HEK293 (cell line): Measurements from ENCODE around the gene CNOT8.

Experiments used
- CTCF ChIA-PET: fragments of 350-600 bp; formaldehyde crosslinking; extraction: SDS; loops from one replicate; lab custom pipeline; 2021; ENCODE audit warnings: antibody characterized with exemption; lab: Yijun Ruan, JAX
- POLR2A ChIA-PET: fragments of 300-600 bp; formaldehyde crosslinking; extraction: SDS; loops from one replicate; lab custom pipeline; 2020; ENCODE audit warnings: antibody characterized with exemption, inconsistent platforms; lab: Yijun Ruan, JAX
- H3K27ac ChIP-seq: fragments of 200-500 bp; sonication (Bioruptor generic); 2 replicates; pipeline ENCODE4 v1.5.1; 2014; ENCODE audit warnings: low read depth, low read length, control low read depth, inconsistent platforms; ENCODE audit errors: extremely low read depth
- H3K36me3 ChIP-seq, 2 experiments: fragments of 200-500 bp in 1 of 2; sonication (Bioruptor generic) in 1 of 2; 1 replicate in 1 of 2; 2 replicates in 1 of 2; pipeline ENCODE4 v1.5.1; 2014 to 2017; ENCODE audit warnings: inconsistent platforms in 2 of 2, low read length in 2 of 2; ENCODE audit not compliant: control insufficient read depth in 2 of 2, insufficient read depth in 1 of 2
- H3K4me1 ChIP-seq: fragments of 200-500 bp; sonication (Bioruptor generic); 2 replicates; pipeline ENCODE4 v1.5.1; 2014; ENCODE audit warnings: mild to moderate bottlenecking, low read length, inconsistent platforms; ENCODE audit not compliant: control insufficient read depth, insufficient read depth
- H3K4me3 ChIP-seq: 2 replicates; pipeline ENCODE4 v1.5.1; 2011; ENCODE audit warnings: low read depth, mild to moderate bottlenecking, control low read depth, low read length, moderate library complexity
- H3K9me3 ChIP-seq: fragments of 200-500 bp; sonication (Bioruptor generic); 2 replicates; pipeline ENCODE4 v1.5.1; 2014; ENCODE audit warnings: low read depth, low read length, inconsistent platforms; ENCODE audit not compliant: control insufficient read depth, insufficient read depth
- AEBP2 ChIP-seq: fragments of 450-650 bp; formaldehyde crosslinking; IDR thresholded peaks from 2 replicates; pipeline ENCODE4 v1.5.1; 2016; ENCODE audit warnings: missing biosample characterization, missing genetic modification characterization, borderline replicate concordance
- CTCF ChIP-seq: fragments of 450-650 bp; formaldehyde crosslinking; IDR thresholded peaks from 2 replicates; pipeline ENCODE4 v1.5.1; 2016; ENCODE audit warnings: missing biosample characterization, missing genetic modification characterization
- FEZF1 ChIP-seq: fragments of 450-650 bp; formaldehyde crosslinking; IDR thresholded peaks from 2 replicates; pipeline ENCODE4 v1.5.1; 2016; ENCODE audit warnings: missing biosample characterization, missing genetic modification characterization
- KLF1 ChIP-seq: fragments of 450-650 bp; formaldehyde crosslinking; IDR thresholded peaks from 2 replicates; pipeline ENCODE4 v1.5.1; 2016; ENCODE audit warnings: missing biosample characterization, missing genetic modification characterization
- PRDM1 ChIP-seq: fragments of 450-650 bp; formaldehyde crosslinking; IDR thresholded peaks from 2 replicates; pipeline ENCODE4; 2016; ENCODE audit warnings: missing biosample characterization, missing genetic modification characterization
- REST ChIP-seq: fragments of 450-650 bp; formaldehyde crosslinking; IDR thresholded peaks from 2 replicates; pipeline ENCODE4 v1.5.1; 2016; ENCODE audit warnings: missing biosample characterization, missing genetic modification characterization
- SP2 ChIP-seq: fragments of 450-650 bp; formaldehyde crosslinking; IDR thresholded peaks from 2 replicates; pipeline ENCODE4 v1.5.1; 2016; ENCODE audit warnings: missing biosample characterization, missing genetic modification characterization
- ZBTB17 ChIP-seq: fragments of 450-650 bp; formaldehyde crosslinking; IDR thresholded peaks from 2 replicates; pipeline ENCODE4 v1.5.1; 2016; ENCODE audit warnings: missing biosample characterization, missing genetic modification characterization
- ZFHX2 ChIP-seq: fragments of 450-650 bp; formaldehyde crosslinking; conservative IDR thresholded peaks from 2 replicates; pipeline ENCODE4 v1.5.1; 2016; ENCODE audit warnings: missing biosample characterization, missing genetic modification characterization
- ZNF114 ChIP-seq: fragments of 450-650 bp; formaldehyde crosslinking; IDR thresholded peaks from 2 replicates; pipeline ENCODE4 v1.5.0; 2017; ENCODE audit warnings: missing biosample characterization, missing genetic modification characterization
- ZNF16 ChIP-seq: fragments of 450-650 bp; formaldehyde crosslinking; IDR thresholded peaks from 2 replicates; pipeline ENCODE4 v1.5.1; 2016; ENCODE audit warnings: low read depth, missing biosample characterization, missing genetic modification characterization
- ZNF2 ChIP-seq: fragments of 450-650 bp; formaldehyde crosslinking; IDR thresholded peaks from 2 replicates; pipeline ENCODE4 v1.5.1; 2016; ENCODE audit warnings: missing biosample characterization, missing genetic modification characterization
- ZNF350 ChIP-seq: fragments of 450-650 bp; formaldehyde crosslinking; IDR thresholded peaks from 2 replicates; pipeline ENCODE4 v1.5.0; 2017; ENCODE audit warnings: missing biosample characterization, mild to moderate bottlenecking, missing genetic modification characterization
- ZNF514 ChIP-seq: fragments of 450-650 bp; formaldehyde crosslinking; IDR thresholded peaks from 2 replicates; pipeline ENCODE4 v1.5.1; 2016; ENCODE audit warnings: missing biosample characterization, missing genetic modification characterization
- ZNF521 ChIP-seq: fragments of 450-650 bp; formaldehyde crosslinking; IDR thresholded peaks from 2 replicates; pipeline ENCODE4 v1.5.1; 2017; ENCODE audit warnings: missing biosample characterization, mild to moderate bottlenecking, missing genetic modification characterization
- ZNF548 ChIP-seq: fragments of 450-650 bp; formaldehyde crosslinking; IDR thresholded peaks from 2 replicates; pipeline ENCODE4 v1.5.1; 2016; ENCODE audit warnings: missing biosample characterization, missing genetic modification characterization
- ZNF624 ChIP-seq: fragments of 450-650 bp; formaldehyde crosslinking; IDR thresholded peaks from 2 replicates; pipeline ENCODE4 v1.5.1; 2017; ENCODE audit warnings: missing biosample characterization, missing genetic modification characterization
- ZNF626 ChIP-seq: fragments of 450-650 bp; sonication (Bioruptor Pico); formaldehyde crosslinking; IDR thresholded peaks from 2 replicates; pipeline ENCODE4 v1.5.1; 2018; ENCODE audit warnings: missing biosample characterization, missing genetic modification characterization, inconsistent platforms
- ZNF654 ChIP-seq: fragments of 450-650 bp; formaldehyde crosslinking; IDR thresholded peaks from 2 replicates; pipeline ENCODE4 v1.5.1; 2016; ENCODE audit warnings: low read depth, missing biosample characterization, missing genetic modification characterization
- TF ChIP-seq, protein P1 (sequence below): fragments of 450-650 bp; formaldehyde crosslinking; IDR thresholded peaks from 2 replicates; pipeline ENCODE4 v1.5.1; 2016; ENCODE audit warnings: missing biosample characterization, missing genetic modification characterization

Gene CNOT8

GRCh38 chr5:154811653-154812465, 46.6 kb upstream of the CNOT8 start:
- POLR2A ChIA-PET: no interaction called here
- H3K4me3 ChIP-seq: no peak overlapping the region
- CTCF ChIA-PET: interaction anchor here (0.7 to 1.1 kb wide), 2 partner anchors 161 to 167 kb away, joined by 3 to 5 read pairs; no protein-coding TSS in a partner anchor
- TF ChIP-seq REST (tag by site-specific recombination) (no peak), ZNF2 (tag by site-specific recombination) (0 out of 2 replicates have a peak, but pooled peaks have one; percentile 21), ZBTB17 (tag by site-specific recombination) (peak; percentile 16; the same call in 1 of the 2 replicates), PRDM1 (tag by site-specific recombination) (0 out of 2 replicates have a peak, but pooled peaks have one; percentile 32), CTCF (tag by site-specific recombination) (peak; percentile 64; the same call in 1 of the 2 replicates), ZNF654 (peak; percentile 70)
- TF ChIP-seq, protein P1, sequence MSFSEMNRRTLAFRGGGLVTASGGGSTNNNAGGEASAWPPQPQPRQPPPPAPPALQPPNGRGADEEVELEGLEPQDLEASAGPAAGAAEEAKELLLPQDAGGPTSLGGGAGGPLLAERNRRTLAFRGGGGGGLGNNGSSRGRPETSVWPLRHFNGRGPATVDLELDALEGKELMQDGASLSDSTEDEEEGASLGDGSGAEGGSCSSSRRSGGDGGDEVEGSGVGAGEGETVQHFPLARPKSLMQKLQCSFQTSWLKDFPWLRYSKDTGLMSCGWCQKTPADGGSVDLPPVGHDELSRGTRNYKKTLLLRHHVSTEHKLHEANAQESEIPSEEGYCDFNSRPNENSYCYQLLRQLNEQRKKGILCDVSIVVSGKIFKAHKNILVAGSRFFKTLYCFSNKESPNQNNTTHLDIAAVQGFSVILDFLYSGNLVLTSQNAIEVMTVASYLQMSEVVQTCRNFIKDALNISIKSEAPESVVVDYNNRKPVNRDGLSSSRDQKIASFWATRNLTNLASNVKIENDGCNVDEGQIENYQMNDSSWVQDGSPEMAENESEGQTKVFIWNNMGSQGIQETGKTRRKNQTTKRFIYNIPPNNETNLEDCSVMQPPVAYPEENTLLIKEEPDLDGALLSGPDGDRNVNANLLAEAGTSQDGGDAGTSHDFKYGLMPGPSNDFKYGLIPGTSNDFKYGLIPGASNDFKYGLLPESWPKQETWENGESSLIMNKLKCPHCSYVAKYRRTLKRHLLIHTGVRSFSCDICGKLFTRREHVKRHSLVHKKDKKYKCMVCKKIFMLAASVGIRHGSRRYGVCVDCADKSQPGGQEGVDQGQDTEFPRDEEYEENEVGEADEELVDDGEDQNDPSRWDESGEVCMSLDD (tag by site-specific recombination): no peak
- H3K4me1 ChIP-seq: no peaks in the 10 kb centered on the region
- H3K27ac ChIP-seq: no peak overlapping the region
- peaks cover 62 to 93% of the 10 kb centered on the region in 2 experiments for H3K36me3 ChIP-seq
- no peaks in the 10 kb centered on the region for H3K9me3 ChIP-seq

GRCh38 chr5:154813158-154813557, 45.3 kb upstream of the CNOT8 start:
- no peak overlapping the region for H3K4me3 ChIP-seq
- no peak for TF ChIP-seq AEBP2 (tag by site-specific recombination)
- TF ChIP-seq ZNF548: no peak
- no peak for TF ChIP-seq ZNF114 (tag by site-specific recombination)
- no peak for TF ChIP-seq ZNF514
- no peak for TF ChIP-seq ZNF16 (tag by site-specific recombination)
- no peak for TF ChIP-seq ZNF521 (tag by site-specific recombination)
- TF ChIP-seq SP2 (tag by site-specific recombination): no peak
- no peak for TF ChIP-seq ZNF626 (tag by site-specific recombination)
- no peak for TF ChIP-seq ZBTB17 (tag by site-specific recombination)
- no peak for TF ChIP-seq FEZF1
- TF ChIP-seq KLF1 (tag by site-specific recombination): no peak
- TF ChIP-seq ZFHX2 (tag by site-specific recombination): no peak
- no peak for TF ChIP-seq ZNF350 (tag by site-specific recombination)
- TF ChIP-seq ZNF624 (tag by site-specific recombination): no peak
- POLR2A ChIA-PET: no interaction called here
- no peaks in the 10 kb centered on the region for H3K4me1 ChIP-seq
- no peak overlapping the region for H3K27ac ChIP-seq
- H3K9me3 ChIP-seq: no peaks in the 10 kb centered on the region
- peaks cover 55 to 94% of the 10 kb centered on the region in 2 experiments for H3K36me3 ChIP-seq
- CTCF ChIA-PET: no interaction called here
